Endothelial cell of umbilical vein (primary cell): ENCODE measurements around the gene MASTL. TPM values are rescaled to one million over a fixed set of nuclear protein-coding genes. Genes with fewer than 3 reads are reported as not detected.

Experiments used
- BruUV-seq: library from RNA; stranded (reverse); fragments of 400-500 nt; replicated peaks from 2 replicates; lab custom pipeline; 2021; lab: Mats Ljungman, UMichigan
- CTCF ChIA-PET: fragments of 300-600, 350-600 bp; sonication (Branson Sonifier 250); formaldehyde crosslinking; loops from one replicate; lab custom pipeline; 2021; ENCODE audit warnings: antibody characterized with exemption, inconsistent platforms; lab: Charles Lee
- POLR2A ChIA-PET: fragments of 300-600, 350-600 bp; sonication (Branson Sonifier 250); formaldehyde crosslinking; loops from one replicate; lab custom pipeline; 2021; ENCODE audit warnings: antibody characterized with exemption, inconsistent platforms; lab: Charles Lee
- DNase-seq: peaks from one replicate; pipeline ENCODE4 v3.0.0-alpha.2; 2011; ENCODE audit warnings: low read depth, low spot score
- FAIRE-seq: peaks from 2 replicates; lab custom pipeline; 2011; peaks lifted over from hg19 to GRCh38; lab: Jason Lieb, UNC
- H2AFZ ChIP-seq: 2 replicates; pipeline ENCODE4 v1.6.0; 2012; ENCODE audit warnings: low read depth, low read length, control low read depth, inconsistent platforms
- H3K27ac ChIP-seq: 2 replicates; pipeline ENCODE4 v1.5.1; 2011; ENCODE audit warnings: low read depth, mild to moderate bottlenecking, control low read depth, low read length, moderate library complexity; ENCODE audit not compliant: insufficient read depth
- H3K27me3 ChIP-seq, 2 experiments: 2 replicates each; pipeline versions ENCODE4 v1.6.0 to v1.6.1; 2011; ENCODE audit warnings: low read length in 2 of 2, mixed read lengths in 1 of 2; ENCODE audit not compliant: control insufficient read depth in 2 of 2, insufficient read depth in 2 of 2
- H3K36me3 ChIP-seq, 2 experiments: 2 replicates in 1 of 2; 3 replicates in 1 of 2; pipeline ENCODE4 v1.5.1; 2011; ENCODE audit warnings: low read length in 2 of 2, mild to moderate bottlenecking in 1 of 2, moderate library complexity in 1 of 2; ENCODE audit not compliant: control insufficient read depth in 2 of 2, insufficient read depth in 2 of 2; ENCODE audit errors: extremely low read depth in 1 of 2
- H3K4me1 ChIP-seq: 3 replicates; pipeline ENCODE4 v1.5.1; 2011; ENCODE audit warnings: mild to moderate bottlenecking, low read length; ENCODE audit not compliant: control insufficient read depth, insufficient read depth; ENCODE audit errors: extremely low read depth
- H3K4me2 ChIP-seq: 2 replicates; pipeline ENCODE4 v1.6.1; 2011; ENCODE audit warnings: low read length, control low read depth, mixed read lengths; ENCODE audit not compliant: insufficient read depth
- H3K4me3 ChIP-seq, 3 experiments: fragments of 200-600 bp in 1 of 3; sonication (generic), shearing (Covaris generic) in 1 of 3; replicated peaks in 1 of 3; 2 replicates each; pipeline ENCODE4 v1.5.1; 2011 to 2016; ENCODE audit warnings: control low read depth in 3 of 3, low read length in 3 of 3, mild to moderate bottlenecking in 2 of 3, inconsistent platforms in 1 of 3, low read depth in 1 of 3, moderate library complexity in 1 of 3; ENCODE audit not compliant: insufficient read depth in 1 of 3
- H3K79me2 ChIP-seq: 2 replicates; pipeline ENCODE4 v1.6.0; 2012; ENCODE audit warnings: low read length, inconsistent platforms; ENCODE audit not compliant: control insufficient read depth, insufficient read depth
- H3K9ac ChIP-seq: replicated peaks from 2 replicates; pipeline ENCODE3; 2011; ENCODE audit warnings: low read length, control low read depth; ENCODE audit not compliant: insufficient read depth; ENCODE audit errors: extremely low read depth
- H3K9me1 ChIP-seq: replicated peaks from 3 replicates; pipeline ENCODE4 v1.6.0; 2011; ENCODE audit warnings: mild to moderate bottlenecking, low read length; ENCODE audit not compliant: control insufficient read depth, insufficient read depth; ENCODE audit errors: extremely low read depth
- H3K9me3 ChIP-seq: replicated peaks from 2 replicates; pipeline ENCODE4 v1.5.1; 2012; ENCODE audit warnings: low read length, inconsistent platforms; ENCODE audit not compliant: control insufficient read depth, insufficient read depth
- H4K20me1 ChIP-seq: replicated peaks from 2 replicates; pipeline ENCODE3; 2011; ENCODE audit warnings: mild to moderate bottlenecking, low read length; ENCODE audit not compliant: control insufficient read depth, insufficient read depth; ENCODE audit errors: extremely low read depth
- CTCF ChIP-seq, 2 donors: IDR thresholded peaks; 1 replicate in 1 of 2; 2 replicates in 1 of 2; pipeline ENCODE4 v1.5.1; 2011; ENCODE audit warnings: low read length in 2 of 2, mild to moderate bottlenecking in 2 of 2, moderate library complexity in 2 of 2, control low read depth in 1 of 2, inconsistent platforms in 1 of 2, low read depth in 1 of 2; ENCODE audit not compliant: insufficient read depth in 1 of 2; ENCODE audit errors: extremely low read depth in 1 of 2
- EZH2 ChIP-seq: IDR thresholded peaks from 2 replicates; pipeline ENCODE4 v1.6.1; 2012; ENCODE audit warnings: borderline replicate concordance, low read depth, mild to moderate bottlenecking, moderate library complexity, low read length, inconsistent platforms; ENCODE audit not compliant: severe bottlenecking
- FOS ChIP-seq: IDR thresholded peaks from 2 replicates; pipeline ENCODE4 v1.6.1; 2011; ENCODE audit warnings: mild to moderate bottlenecking, low read length, moderate library complexity, borderline replicate concordance; ENCODE audit not compliant: insufficient read depth
- GATA2 ChIP-seq: IDR thresholded peaks from 2 replicates; pipeline ENCODE4 v1.7.0; 2011; ENCODE audit warnings: low read depth, mild to moderate bottlenecking, moderate library complexity, mixed read lengths, low read length; ENCODE audit not compliant: insufficient read length, insufficient read depth
- JUN ChIP-seq: IDR thresholded peaks from 2 replicates; pipeline ENCODE4 v1.6.1; 2011; ENCODE audit warnings: borderline replicate concordance, low read depth; ENCODE audit not compliant: insufficient read length, insufficient read depth
- MAX ChIP-seq: IDR thresholded peaks from 2 replicates; pipeline ENCODE4 v1.6.1; 2011; ENCODE audit not compliant: insufficient read depth, insufficient read length
- MYC ChIP-seq: IDR thresholded peaks from one replicate; pipeline ENCODE4 v1.6.1; 2011; ENCODE audit warnings: mild to moderate bottlenecking, low read depth, low read length
- POLR2A ChIP-seq: IDR thresholded peaks from 2 replicates; pipeline ENCODE4 v1.6.1; 2012; ENCODE audit warnings: low read depth, mild to moderate bottlenecking, control low read depth, low read length
- POLR2AphosphoS5 ChIP-seq: IDR thresholded peaks from 2 replicates; pipeline ENCODE4 v1.6.1; 2012; ENCODE audit warnings: low read depth, mild to moderate bottlenecking, control low read depth, low read length, moderate library complexity; ENCODE audit not compliant: insufficient read depth
- dilution Hi-C: fragments of 300-500 bp; cut with MboI; formaldehyde crosslinking; loops from one replicate; pipeline ENCODE4 v1.15.0; 2019; ENCODE audit warnings: low sequenced_read_pairs; ENCODE audit not compliant: extremely low pct_ligation_motif_present
- intact Hi-C: fragments of 100-400 bp; cut with micrococcal nuclease; formaldehyde crosslinking; loops from one replicate; pipeline ENCODE4 v1.10.0; 2022
- polyA plus RNA-seq, 4 experiments: library from polyadenylated mRNA; depleted of rRNA in 3 of 4; stranded (reverse) in 3 of 4; unstranded in 1 of 4; fragments of >200 nt; gene quantifications; 2 replicates each; pipeline versions ENCODE4 v1.2.1 to v1.2.3, GENCODE V29; 2011 to 2012; ENCODE audit warnings: missing spikeins in 1 of 4
- small RNA-seq: library from RNA; depleted of rRNA; stranded (forward); fragments of <200 nt; gene quantifications from one replicate; pipeline ENCODE3, GENCODE V24; 2012; ENCODE audit warnings: low replicate concordance, low read depth; ENCODE audit not compliant: insufficient read depth, insufficient read length
- total RNA-seq: library from RNA; stranded (reverse); gene quantifications from 2 replicates; pipeline ENCODE4 v1.2.3, GENCODE V29; 2021

Gene MASTL
- total and polyA plus RNA-seq, 2 donors (not counting 3 experiments of a cell fraction or from before 2014, with no cell fraction given), result 5.4 to 17.8 TPM

- Histone ChIP-seq H4K20me1 (no peaks in the 10 kb centered on the region), H3K36me3 (peaks cover 0 to 3% of the 10 kb centered on the region in 2 experiments), H3K4me2 (no peak overlapping the region), H3K9me1 (no peaks in the 10 kb centered on the region), H3K4me3 (no peak overlapping the region), H3K79me2 (peaks cover 12% of the 10 kb centered on the region), H3K27ac (no peak overlapping the region), H3K9ac (no peak overlapping the region), H3K4me1 (peaks cover 3% of the 10 kb centered on the region), H2AFZ (no peak overlapping the region), H3K9me3 (no peaks in the 10 kb centered on the region), H3K27me3 (no peaks in the 10 kb centered on the region)
- no peak for TF ChIP-seq POLR2AphosphoS5
- no peak for TF ChIP-seq EZH2
- no peak for TF ChIP-seq MAX
- no peak for TF ChIP-seq POLR2A
- TF ChIP-seq GATA2, result no peak
- no peak for TF ChIP-seq JUN
- TF ChIP-seq MYC, result no peak
- no peak for TF ChIP-seq CTCF (IDR thresholded peaks at IDR 0.05; ENCODE audit: extremely low read depth in 1 of 2, insufficient read depth in 1 of 2, low read depth in 1 of 2, low read length in 2 of 2)
- TF ChIP-seq FOS, result no peak
- dilution Hi-C loops, result no loop called here
- intact Hi-C loops, result no loop called here
- BruUV-seq, result no TSS peak
- DNase-seq, result no peak
- ChIA-PET CTCF (interaction anchor here (3.0 kb wide), 1 partner anchor 12 kb away, joined by 15 read pairs; no protein-coding TSS in a partner anchor), POLR2A (no interaction called here)
- FAIRE-seq, result no peak
Observed at GRCh38 chr10:27235706-27236105, 80.6 kb downstream of the MASTL start.

Small RNAs within 50 kb of the gene (small RNA-seq; reads per million reads assigned to genes)
- gene RNU2-24P (not detected), gene RNU7-12P (not detected)

Other genes with a start within 250 kb of the MASTL start
- gene ANKRD26, start 54.9 kb upstream of the MASTL start, total RNA-seq, result 7.2 and 9.5 TPM in 2 replicates
- gene ANKRD26, start 54.9 kb upstream of the MASTL start, polyA plus RNA-seq, result 0.54 and 1.0 TPM in 2 replicates
- 115 and 121 TPM in 2 replicates for gene YME1L1, start 968 bp upstream of the MASTL start, total RNA-seq
- gene YME1L1, start 968 bp upstream of the MASTL start, polyA plus RNA-seq, result 19.9 and 28.7 TPM in 2 replicates
- 19.5 and 21.5 TPM in 2 replicates for gene ACBD5, start 85.4 kb downstream of the MASTL start, total RNA-seq
- gene ACBD5, start 85.4 kb downstream of the MASTL start, polyA plus RNA-seq, result 4.9 and 6.6 TPM in 2 replicates